H9 (cell line): Measurements from ENCODE around the gene ARHGAP40. TPM values are rescaled to one million over a fixed set of nuclear protein-coding genes. Genes with fewer than 3 reads are reported as not detected.

Experiments
- DNase-seq: peaks from one replicate; pipeline ENCODE4 v3.0.0-alpha.2; 2017
- H2AFZ ChIP-seq: one replicate; pipeline ENCODE4 v1.6.1; 2013; ENCODE audit warnings: mild to moderate bottlenecking, low read length, control low read depth, moderate library complexity
- H2AK5ac ChIP-seq: 2 replicates; pipeline ENCODE4 v1.6.1; 2013; ENCODE audit warnings: low read length, control low read depth, mixed read lengths; ENCODE audit not compliant: insufficient read length
- H2BK120ac ChIP-seq: one replicate; pipeline ENCODE4 v1.6.1; 2013; ENCODE audit warnings: low read depth, mild to moderate bottlenecking, low read length, control low read depth, inconsistent platforms; ENCODE audit not compliant: poor library complexity, severe bottlenecking
- H2BK12ac ChIP-seq: 2 replicates; pipeline ENCODE4 v1.6.1; 2013; ENCODE audit warnings: low read length, control low read depth, mixed read lengths, low read depth; ENCODE audit not compliant: insufficient read length
- H2BK15ac ChIP-seq: 2 replicates; pipeline ENCODE4 v1.6.1; 2013; ENCODE audit warnings: low read depth, low read length, control low read depth
- H2BK20ac ChIP-seq: one replicate; pipeline ENCODE4 v1.6.1; 2013; ENCODE audit warnings: low read depth, mild to moderate bottlenecking, low read length, control low read depth, inconsistent platforms; ENCODE audit not compliant: poor library complexity, severe bottlenecking
- H2BK5ac ChIP-seq: 2 replicates; pipeline ENCODE4 v1.6.1; 2013; ENCODE audit warnings: low read length, control low read depth, mixed read lengths; ENCODE audit not compliant: insufficient read length
- H3K14ac ChIP-seq: 2 replicates; pipeline ENCODE4 v1.6.1; 2013; ENCODE audit warnings: low read length, control low read depth; ENCODE audit not compliant: insufficient read depth
- H3K18ac ChIP-seq: 2 replicates; pipeline ENCODE4 v1.6.1; 2013; ENCODE audit warnings: low read depth, mild to moderate bottlenecking, mixed read lengths, low read length, control low read depth; ENCODE audit not compliant: insufficient read length
- H3K23ac ChIP-seq: 2 replicates; pipeline ENCODE4 v1.6.1; 2013; ENCODE audit warnings: low read length, control low read depth, mixed read lengths, low read depth; ENCODE audit not compliant: insufficient read length
- H3K23me2 ChIP-seq: 2 replicates; pipeline ENCODE4 v1.6.1; 2013; ENCODE audit warnings: low read depth, mild to moderate bottlenecking, mixed read lengths, low read length, control low read depth; ENCODE audit not compliant: insufficient read length, poor library complexity, severe bottlenecking
- H3K27ac ChIP-seq: 2 replicates; pipeline ENCODE4 v1.5.1; 2013; ENCODE audit warnings: low read length, control low read depth, mixed read lengths, low read depth; ENCODE audit not compliant: insufficient read length
- H3K27me3 ChIP-seq: 2 replicates; pipeline ENCODE4 v1.6.1; 2013; ENCODE audit warnings: low read length, control low read depth, inconsistent platforms; ENCODE audit not compliant: insufficient read depth
- H3K4ac ChIP-seq: 2 replicates; pipeline ENCODE4 v1.6.1; 2013; ENCODE audit warnings: low read depth, mild to moderate bottlenecking, control low read depth, inconsistent platforms, low read length, moderate library complexity
- H3K4me1 ChIP-seq: 2 replicates; pipeline ENCODE4 v1.6.1; 2013; ENCODE audit warnings: low read length, control low read depth, inconsistent platforms; ENCODE audit not compliant: insufficient read depth
- H3K4me2 ChIP-seq: 2 replicates; pipeline ENCODE4 v1.6.1; 2013; ENCODE audit warnings: low read length, control low read depth, mixed read lengths; ENCODE audit not compliant: insufficient read length, insufficient read depth
- H3K56ac ChIP-seq: 2 replicates; pipeline ENCODE4 v1.6.1; 2013; ENCODE audit warnings: low read depth, mild to moderate bottlenecking, mixed read lengths, low read length, control low read depth; ENCODE audit not compliant: insufficient read length
- H3K79me1 ChIP-seq: 2 replicates; pipeline ENCODE4 v1.6.1; 2013; ENCODE audit warnings: low read depth, mild to moderate bottlenecking, moderate library complexity, low read length, control low read depth, inconsistent platforms; ENCODE audit not compliant: insufficient read depth, poor library complexity, severe bottlenecking
- H3K79me2 ChIP-seq: 2 replicates; pipeline ENCODE4 v1.6.1; 2013; ENCODE audit warnings: low read length, control low read depth, inconsistent platforms; ENCODE audit not compliant: insufficient read depth
- H3K9ac ChIP-seq: 2 replicates; pipeline ENCODE4 v1.6.1; 2013; ENCODE audit warnings: low read length, control low read depth, mixed read lengths; ENCODE audit not compliant: insufficient read length; ENCODE audit errors: extremely low read depth
- H3K9me3 ChIP-seq: one replicate; pipeline ENCODE4 v1.6.1; 2013; ENCODE audit warnings: low read depth, low read length, inconsistent platforms; ENCODE audit not compliant: control insufficient read depth
- H3T11ph ChIP-seq: one replicate; pipeline ENCODE4 v1.6.1; 2013; ENCODE audit warnings: mild to moderate bottlenecking, low read length, control low read depth, inconsistent platforms
- H4K20me1 ChIP-seq: one replicate; pipeline ENCODE4 v1.6.1; 2013; ENCODE audit not compliant: control insufficient read depth, insufficient read length, insufficient read depth
- H4K5ac ChIP-seq: 2 replicates; pipeline ENCODE4 v1.6.1; 2013; ENCODE audit warnings: low read depth, mild to moderate bottlenecking, mixed read lengths, low read length, control low read depth; ENCODE audit not compliant: insufficient read length
- H4K8ac ChIP-seq: replicated peaks from 2 replicates; pipeline ENCODE4 v1.6.1; 2013; ENCODE audit warnings: low read length, control low read depth, mixed read lengths, low read depth; ENCODE audit not compliant: insufficient read length
- H4K91ac ChIP-seq: 2 replicates; pipeline ENCODE4 v1.6.1; 2013; ENCODE audit warnings: low read depth, mild to moderate bottlenecking, moderate library complexity, mixed read lengths, low read length, control low read depth; ENCODE audit not compliant: insufficient read length
- H3K27ac Mint-ChIP-seq, 3 experiments: 2 replicates in 2 of 3; 3 replicates in 1 of 3; pipeline ENCODE4 v1.8.0; 2020 to 2021; ENCODE audit warnings: mixed read lengths in 3 of 3, mild to moderate bottlenecking in 1 of 3, moderate library complexity in 1 of 3
- H3K27me3 Mint-ChIP-seq: 2 replicates; pipeline ENCODE4 v1.8.0; 2021; ENCODE audit warnings: low read depth, mild to moderate bottlenecking, moderate library complexity, mixed read lengths
- H3K36me3 Mint-ChIP-seq, 3 experiments: 2 replicates in 2 of 3; 3 replicates in 1 of 3; pipeline ENCODE4 v1.8.0; 2020 to 2021; ENCODE audit warnings: low read depth in 3 of 3, mixed read lengths in 3 of 3; ENCODE audit not compliant: insufficient read depth in 1 of 3
- H3K4me1 Mint-ChIP-seq, 2 experiments: 2 replicates each; pipeline ENCODE4 v1.8.0; 2020; ENCODE audit warnings: mixed read lengths in 2 of 2
- H3K4me3 Mint-ChIP-seq, 2 experiments: 2 replicates in 1 of 2; 3 replicates in 1 of 2; pipeline ENCODE4 v1.8.0; 2020 to 2021; ENCODE audit warnings: mild to moderate bottlenecking in 2 of 2, mixed read lengths in 2 of 2, moderate library complexity in 1 of 2
- H3K9me3 Mint-ChIP-seq, 2 experiments: 2 replicates in 1 of 2; 3 replicates in 1 of 2; pipeline ENCODE4 v1.8.0; 2020; ENCODE audit warnings: mild to moderate bottlenecking in 2 of 2, mixed read lengths in 2 of 2, moderate library complexity in 1 of 2
- WGBS: extraction: QIAGEN DNeasy Blood & Tissue Kit; methylation state at CpG from one replicate; pipeline ENCODE4 v1.1.7; 2013; ENCODE audit warnings: missing lambda C conversion rate, low lambda C conversion rate, mixed read lengths; ENCODE audit not compliant: insufficient read length; ENCODE audit errors: extremely low coverage; 5-methylcytosine and 5-hydroxymethylcytosine counted together
- total RNA-seq: library from RNA; stranded (reverse); gene quantifications from 2 replicates; pipeline ENCODE4 v1.2.1, GENCODE V29; 2021
- TF ChIP-seq, protein P1 (sequence below): fragments of 200-600 bp; sonication (generic); conservative IDR thresholded peaks from 3 replicates; pipeline ENCODE4 v1.8.0; 2021; ENCODE audit warnings: antibody characterized with exemption, mild to moderate bottlenecking

Gene ARHGAP40
- total RNA-seq, 1 experiment from 2014 or later: 0.17 TPM

DNA sequence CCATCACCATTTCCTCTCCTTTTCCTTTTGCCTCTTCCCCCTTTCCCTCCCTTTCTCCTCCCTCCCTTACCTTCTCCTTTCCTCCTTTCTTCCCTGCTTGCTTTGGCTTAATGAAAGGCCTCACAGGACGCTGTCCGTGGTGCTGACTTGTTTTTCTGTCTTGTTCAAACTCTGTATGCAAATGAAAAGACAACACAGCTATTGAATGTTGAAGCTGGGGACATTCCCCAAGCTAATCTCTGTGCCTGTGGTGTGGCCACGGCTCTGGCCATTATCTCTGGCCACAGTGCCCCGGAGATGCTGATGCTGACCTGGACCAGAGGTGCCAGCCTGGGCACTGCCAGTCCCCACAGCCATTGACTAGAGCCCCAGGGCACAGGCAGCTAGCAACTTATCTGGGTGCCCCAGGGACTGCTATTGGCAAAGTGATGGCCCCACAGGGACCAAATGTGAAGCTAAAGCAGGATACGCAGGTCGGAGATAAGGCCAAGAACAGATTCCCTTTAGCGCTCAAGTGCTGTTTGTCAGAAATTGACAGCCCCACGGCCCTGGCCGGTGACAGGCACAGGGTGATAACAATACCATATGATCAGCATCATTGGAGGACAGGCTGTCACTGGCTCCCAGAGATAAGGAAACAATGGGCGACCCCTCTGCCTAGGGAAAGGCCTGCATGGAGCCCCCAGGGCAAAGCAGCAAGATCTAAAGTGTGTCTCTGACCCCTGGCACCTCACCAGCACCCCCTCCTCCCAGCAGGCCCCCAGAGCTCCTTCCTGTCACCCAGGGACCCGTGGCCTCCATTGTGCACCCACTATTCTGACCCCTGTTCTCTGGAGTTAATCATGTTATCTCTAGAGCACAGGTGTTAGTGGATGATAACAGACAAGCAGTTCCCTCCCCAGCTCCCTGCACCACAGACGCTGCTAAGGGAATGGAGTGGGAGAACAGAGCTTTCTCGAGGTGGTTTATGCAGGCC lies 91.1 kb downstream of the ARHGAP40 start:
- Histone ChIP-seq H3K4me1 (no peaks in the 10 kb centered on the region), H2BK12ac (no peak overlapping the region), H4K20me1 (no peaks in the 10 kb centered on the region), H3K56ac (no peak overlapping the region), H2BK15ac (no peak overlapping the region), H4K8ac (no peak overlapping the region), H3K27ac (no peak overlapping the region), H3K9me3 (no peaks in the 10 kb centered on the region), H3K79me1 (no peaks in the 10 kb centered on the region), H2BK20ac (no peak overlapping the region), H3T11ph (no peak overlapping the region), H3K9ac (no peak overlapping the region), H4K91ac (no peak overlapping the region), H2AK5ac (no peak overlapping the region), H3K4ac (no peak overlapping the region), H3K4me2 (no peak overlapping the region), H3K18ac (no peak overlapping the region), H2BK120ac (no peak overlapping the region), H3K27me3 (no peaks in the 10 kb centered on the region; the same call in 1 of the 2 replicates), H3K23ac (no peak overlapping the region), H3K14ac (no peak overlapping the region), H2AFZ (no peak overlapping the region), H4K5ac (no peak overlapping the region), H3K79me2 (no peaks in the 10 kb centered on the region), H2BK5ac (no peak overlapping the region), H3K23me2 (no peaks in the 10 kb centered on the region)
- Mint-ChIP-seq H3K4me1 (peaks cover 2 to 4% of the 10 kb centered on the region in 2 experiments; a peak in 1 of 4 replicates), H3K9me3 (no peaks in the 10 kb centered on the region), H3K4me3 (no peak overlapping the region), H3K27ac (no peak overlapping the region), H3K36me3 (no peaks in the 10 kb centered on the region), H3K27me3 (peaks cover 57% of the 10 kb centered on the region)
- peak; percentile 79 for DNase-seq
- TF ChIP-seq, protein P1, sequence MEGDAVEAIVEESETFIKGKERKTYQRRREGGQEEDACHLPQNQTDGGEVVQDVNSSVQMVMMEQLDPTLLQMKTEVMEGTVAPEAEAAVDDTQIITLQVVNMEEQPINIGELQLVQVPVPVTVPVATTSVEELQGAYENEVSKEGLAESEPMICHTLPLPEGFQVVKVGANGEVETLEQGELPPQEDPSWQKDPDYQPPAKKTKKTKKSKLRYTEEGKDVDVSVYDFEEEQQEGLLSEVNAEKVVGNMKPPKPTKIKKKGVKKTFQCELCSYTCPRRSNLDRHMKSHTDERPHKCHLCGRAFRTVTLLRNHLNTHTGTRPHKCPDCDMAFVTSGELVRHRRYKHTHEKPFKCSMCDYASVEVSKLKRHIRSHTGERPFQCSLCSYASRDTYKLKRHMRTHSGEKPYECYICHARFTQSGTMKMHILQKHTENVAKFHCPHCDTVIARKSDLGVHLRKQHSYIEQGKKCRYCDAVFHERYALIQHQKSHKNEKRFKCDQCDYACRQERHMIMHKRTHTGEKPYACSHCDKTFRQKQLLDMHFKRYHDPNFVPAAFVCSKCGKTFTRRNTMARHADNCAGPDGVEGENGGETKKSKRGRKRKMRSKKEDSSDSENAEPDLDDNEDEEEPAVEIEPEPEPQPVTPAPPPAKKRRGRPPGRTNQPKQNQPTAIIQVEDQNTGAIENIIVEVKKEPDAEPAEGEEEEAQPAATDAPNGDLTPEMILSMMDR: no peak
- WGBS: no CpG with 5 or more reads among the region's 13 CpGs
